B cell (primary cell): ENCODE results near the gene CHCHD6.

ENCODE experiments used
- CTCF ChIP-seq: fragments of 200-600 bp; IDR thresholded peaks from one replicate; pipeline ENCODE4 v1.8.0; 2022; ENCODE audit warnings: antibody characterized with exemption, mild to moderate bottlenecking
- EZH2 ChIP-seq: IDR thresholded peaks from 2 replicates; pipeline ENCODE4 v1.6.1; 2012; ENCODE audit warnings: borderline replicate concordance, low read depth, mild to moderate bottlenecking, moderate library complexity, low read length; ENCODE audit not compliant: insufficient read depth, poor library complexity, severe bottlenecking

GRCh38 chr3:126847061-126847460 is 143.0 kb downstream of the CHCHD6 start:
- TF ChIP-seq CTCF: no peak
- no peak for TF ChIP-seq EZH2
